ENCODE data around the gene BICD1. TPM values are rescaled to one million over a fixed set of nuclear protein-coding genes. Genes with fewer than 3 reads are reported as not detected.

The BICD1 gene
- total and polyA plus RNA-seq, 12 donors = 2.5 to 14.7 (median 9.2) TPM

DNA sequence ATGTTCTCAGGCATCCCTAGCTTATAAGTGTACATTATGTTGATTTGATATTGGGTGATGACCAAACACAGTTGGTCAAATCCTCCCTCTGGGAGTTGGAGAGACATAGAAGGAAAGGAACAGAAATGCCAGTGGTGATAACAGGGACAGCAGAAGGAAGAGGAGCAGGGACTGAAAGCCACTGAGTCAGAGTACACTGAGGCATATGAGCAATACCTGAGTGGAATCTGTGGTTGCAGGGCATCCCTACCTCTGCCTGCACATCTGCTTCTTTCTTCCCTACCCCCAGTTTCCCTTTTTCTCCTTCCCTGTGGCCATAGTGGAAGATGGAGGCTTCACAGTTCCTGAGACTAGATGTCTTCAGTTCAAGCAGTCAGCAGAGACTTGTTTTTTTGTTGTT is 44.9 kb downstream of the BICD1 start:
- Histone ChIP-seq H3K4me3 (no peak overlapping the region), H3K27ac (no peak overlapping the region), H3K36me3 (no peaks in the 10 kb centered on the region), H3K9me3 (peaks cover 0 to 4% (median 0%) of the 10 kb centered on the region in 11 donors), H3K4me1 (peaks cover 0 to 9% (median 0%) of the 10 kb centered on the region in 9 donors), H3K27me3 (no peaks in the 10 kb centered on the region)
- TF ChIP-seq, protein P1, sequence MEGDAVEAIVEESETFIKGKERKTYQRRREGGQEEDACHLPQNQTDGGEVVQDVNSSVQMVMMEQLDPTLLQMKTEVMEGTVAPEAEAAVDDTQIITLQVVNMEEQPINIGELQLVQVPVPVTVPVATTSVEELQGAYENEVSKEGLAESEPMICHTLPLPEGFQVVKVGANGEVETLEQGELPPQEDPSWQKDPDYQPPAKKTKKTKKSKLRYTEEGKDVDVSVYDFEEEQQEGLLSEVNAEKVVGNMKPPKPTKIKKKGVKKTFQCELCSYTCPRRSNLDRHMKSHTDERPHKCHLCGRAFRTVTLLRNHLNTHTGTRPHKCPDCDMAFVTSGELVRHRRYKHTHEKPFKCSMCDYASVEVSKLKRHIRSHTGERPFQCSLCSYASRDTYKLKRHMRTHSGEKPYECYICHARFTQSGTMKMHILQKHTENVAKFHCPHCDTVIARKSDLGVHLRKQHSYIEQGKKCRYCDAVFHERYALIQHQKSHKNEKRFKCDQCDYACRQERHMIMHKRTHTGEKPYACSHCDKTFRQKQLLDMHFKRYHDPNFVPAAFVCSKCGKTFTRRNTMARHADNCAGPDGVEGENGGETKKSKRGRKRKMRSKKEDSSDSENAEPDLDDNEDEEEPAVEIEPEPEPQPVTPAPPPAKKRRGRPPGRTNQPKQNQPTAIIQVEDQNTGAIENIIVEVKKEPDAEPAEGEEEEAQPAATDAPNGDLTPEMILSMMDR (IDR thresholded peaks at IDR 0.05) = no peak
- DNase-seq = no peak
- intact Hi-C loops (cut with DNase I) = loop anchor here in 1 of 10 donors (2.0 kb wide), 1 partner anchor 21 kb away; no protein-coding TSS in a partner anchor
- no peak for ATAC-seq

DNA sequence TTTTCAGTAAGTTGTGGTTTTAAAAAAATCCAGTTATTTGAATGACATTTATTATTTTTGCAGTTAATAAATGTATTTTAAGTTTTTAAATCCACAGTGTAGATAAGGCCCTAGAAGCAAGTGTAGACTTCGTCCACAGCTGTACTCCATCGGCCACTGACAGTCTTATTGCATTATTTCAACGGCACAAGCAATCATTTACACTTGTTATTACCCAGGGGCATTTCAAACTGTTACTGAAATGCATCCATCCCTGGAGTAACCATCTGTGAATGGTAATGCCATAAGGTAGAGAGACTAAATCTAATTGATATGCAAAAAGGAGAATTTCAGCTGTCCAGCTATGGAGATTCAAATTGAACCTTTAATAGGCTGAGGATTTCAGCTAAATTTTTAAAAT is 48.4 kb downstream of the BICD1 start:
- no peak for DNase-seq
- Histone ChIP-seq H3K9me3 (no peaks in the 10 kb centered on the region), H3K27ac (no peak overlapping the region), H3K36me3 (no peaks in the 10 kb centered on the region), H3K27me3 (no peaks in the 10 kb centered on the region), H3K4me3 (no peak overlapping the region), H3K4me1 (peaks cover 0 to 9% (median 0%) of the 10 kb centered on the region in 9 donors)
- TF ChIP-seq, protein P1 (IDR thresholded peaks at IDR 0.05) = no peak
- no peak for ATAC-seq
- intact Hi-C loops (cut with DNase I) = no loop called here
- WGBS, 2 donors = 72 to 74% methylated on average over 3 of the region's 3 CpGs

DNA sequence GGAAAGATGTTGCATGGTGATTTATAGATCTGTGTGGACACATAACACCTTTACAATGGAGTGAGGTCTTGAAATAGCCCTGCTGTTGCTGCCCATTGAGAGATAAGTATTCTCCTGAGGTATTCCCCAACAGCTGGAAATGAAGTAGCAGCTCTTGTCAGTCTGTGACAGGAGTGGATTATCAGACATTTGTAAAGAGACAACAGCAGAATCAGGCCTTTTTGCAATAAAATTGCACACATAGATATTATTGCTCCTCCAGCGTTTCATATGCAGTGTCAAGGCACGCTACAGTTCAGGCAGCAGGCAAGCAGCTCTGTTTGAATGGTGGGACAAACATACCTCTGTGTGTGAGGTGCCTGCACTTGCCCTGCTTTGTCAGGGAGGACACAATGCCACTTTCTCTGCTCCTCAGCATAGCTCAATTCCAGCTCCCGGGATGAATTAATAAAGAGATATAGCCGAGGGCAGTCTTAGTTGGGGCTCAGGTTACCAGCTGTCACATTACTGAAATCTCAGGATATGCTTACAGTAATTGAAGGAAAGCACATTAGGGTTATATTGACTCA is 49.4 kb downstream of the BICD1 start:
- H3K9me3 ChIP-seq = no peaks in the 10 kb centered on the region
- no peak for ATAC-seq
- no peak for DNase-seq
- no peaks in the 10 kb centered on the region for H3K36me3 ChIP-seq
- peaks cover 0 to 9% (median 0%) of the 10 kb centered on the region in 9 donors for H3K4me1 ChIP-seq
- H3K4me3 ChIP-seq = no peak overlapping the region
- TF ChIP-seq, protein P1 (IDR thresholded peaks at IDR 0.05) = no peak
- H3K27ac ChIP-seq = no peak overlapping the region
- H3K27me3 ChIP-seq = no peaks in the 10 kb centered on the region
- 39 to 46% methylated on average over 4 of the region's 4 CpGs for WGBS, 2 donors
- intact Hi-C loops (cut with DNase I) = no loop called here

DNA sequence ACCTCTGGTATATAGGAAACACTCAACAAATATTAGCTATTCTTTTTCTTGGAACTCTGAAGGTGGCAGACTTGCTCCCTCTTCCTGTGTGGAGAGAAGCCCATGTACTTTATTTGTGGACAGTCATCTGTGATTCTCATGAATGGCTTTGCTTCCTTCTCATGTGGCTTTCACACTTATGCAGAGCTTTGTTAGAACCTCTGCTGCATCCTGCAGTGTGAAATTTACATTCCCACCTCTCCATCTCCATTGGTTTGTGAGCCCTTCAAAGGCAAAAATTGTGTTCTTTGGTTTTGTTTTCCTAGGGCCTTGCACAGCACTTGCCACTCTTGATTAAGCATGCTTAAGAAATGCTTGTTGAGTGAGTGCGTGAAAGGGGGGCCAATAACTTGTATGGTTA is 51.9 kb downstream of the BICD1 start:
- H3K36me3 ChIP-seq = no peaks in the 10 kb centered on the region
- no peak overlapping the region for H3K4me3 ChIP-seq
- H3K27ac ChIP-seq = no peak overlapping the region
- no peaks in the 10 kb centered on the region for H3K27me3 ChIP-seq
- H3K9me3 ChIP-seq = no peaks in the 10 kb centered on the region
- DNase-seq (no peak), ATAC-seq (no peak)
- peaks cover 0 to 9% (median 0%) of the 10 kb centered on the region in 9 donors for H3K4me1 ChIP-seq
- TF ChIP-seq, protein P1 (IDR thresholded peaks at IDR 0.05) = no peak
- intact Hi-C loops (cut with DNase I) = no loop called here
- 100% methylated on average over 1 of the region's 1 CpG for WGBS, 2 donors
